Activated B cell treated with CpG ODN at 0.5 μM for 24 hours (primary cell): ENCODE measurements around the gene LRRC28. TPM values are rescaled to one million over a fixed set of nuclear protein-coding genes. Genes with fewer than 3 reads are reported as not detected.

ENCODE experiments used
- ATAC-seq: fragments of 200-7000 bp; cut with Tn5 transposase; one replicate; pipeline ENCODE4 v1.10.0; 2021; ENCODE audit warnings: low read depth, mild to moderate bottlenecking, moderate library complexity
- CTCF ChIA-PET: fragments of 350-600 bp; sonication (Branson Sonifier 250); formaldehyde crosslinking; loops from one replicate; lab custom pipeline; 2021; ENCODE audit warnings: antibody characterized with exemption; lab: Charles Lee
- POLR2A ChIA-PET: fragments of 350-600 bp; sonication (Branson Sonifier 250); formaldehyde crosslinking; loops from one replicate; lab custom pipeline; 2021; ENCODE audit warnings: antibody characterized with exemption; lab: Charles Lee
- DNase-seq: peaks from one replicate; pipeline ENCODE4 v3.0.0; 2022
- H3K27ac Mint-ChIP-seq: one replicate; pipeline ENCODE4 v1.8.0; 2020; ENCODE audit warnings: mixed read lengths
- H3K27me3 Mint-ChIP-seq: one replicate; pipeline ENCODE4 v1.8.0; 2021; ENCODE audit warnings: mixed read lengths
- H3K36me3 Mint-ChIP-seq: one replicate; pipeline ENCODE4 v1.8.0; 2021; ENCODE audit warnings: low read depth, mixed read lengths
- H3K4me1 Mint-ChIP-seq: one replicate; pipeline ENCODE4 v1.8.0; 2021; ENCODE audit warnings: mixed read lengths
- H3K4me3 Mint-ChIP-seq: one replicate; pipeline ENCODE4 v1.8.0; 2020; ENCODE audit warnings: mild to moderate bottlenecking, mixed read lengths
- H3K9me3 Mint-ChIP-seq: one replicate; pipeline ENCODE4 v1.8.0; 2020; ENCODE audit warnings: mixed read lengths
- intact Hi-C: fragments of 100-400 bp; cut with micrococcal nuclease; formaldehyde crosslinking; loops from one replicate; pipeline ENCODE4 v1.15.1; 2024
- total RNA-seq: library from RNA; stranded (reverse); gene quantifications from 2 replicates; pipeline ENCODE4 v1.2.3, GENCODE V29; 2022
- TF ChIP-seq, protein P1 (sequence below): fragments of 200-600 bp; IDR thresholded peaks from one replicate; pipeline ENCODE4 v1.8.0; 2022; ENCODE audit warnings: antibody characterized with exemption, mild to moderate bottlenecking

Gene LRRC28
- total RNA-seq, 1 donor from 2014 or later = 21.2 TPM

DNA sequence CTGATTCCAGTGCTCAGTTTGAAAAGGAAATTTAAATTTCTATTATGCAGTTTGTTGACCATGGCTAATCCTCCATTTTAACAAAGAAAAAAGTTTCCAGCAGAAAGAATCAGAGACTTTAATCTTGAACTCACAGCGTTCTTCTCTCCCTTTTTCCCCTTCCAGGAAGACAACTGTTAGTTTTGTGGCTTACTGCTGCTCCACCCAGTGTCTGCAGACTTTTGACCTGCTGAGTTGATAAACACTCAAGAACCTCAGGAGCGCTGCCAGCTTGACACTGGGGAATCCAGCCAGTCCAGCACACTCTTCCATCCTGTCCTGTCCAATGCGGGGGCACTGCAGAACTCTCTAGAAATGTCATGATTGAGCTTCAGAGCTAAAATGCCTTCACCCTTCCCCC lies 134.6 kb downstream of the LRRC28 start:
- DNase-seq (no peak), ATAC-seq (no peak)
- ChIA-PET POLR2A (no interaction called here), CTCF (interaction anchor here (0.7 to 1.5 kb wide), 4 partner anchors 42 to 370 kb away, joined by 3 to 4 read pairs (median 3); no protein-coding TSS in a partner anchor)
- intact Hi-C loops = loop anchor here (5.0 kb wide), 1 partner anchor 46 kb away; no protein-coding TSS in a partner anchor
- Mint-ChIP-seq H3K27me3 (no peaks in the 10 kb centered on the region), H3K36me3 (peaks cover 14% of the 10 kb centered on the region), H3K4me1 (peaks cover 7% of the 10 kb centered on the region), H3K9me3 (no peaks in the 10 kb centered on the region), H3K27ac (no peak overlapping the region), H3K4me3 (no peak overlapping the region)
- TF ChIP-seq, protein P1, sequence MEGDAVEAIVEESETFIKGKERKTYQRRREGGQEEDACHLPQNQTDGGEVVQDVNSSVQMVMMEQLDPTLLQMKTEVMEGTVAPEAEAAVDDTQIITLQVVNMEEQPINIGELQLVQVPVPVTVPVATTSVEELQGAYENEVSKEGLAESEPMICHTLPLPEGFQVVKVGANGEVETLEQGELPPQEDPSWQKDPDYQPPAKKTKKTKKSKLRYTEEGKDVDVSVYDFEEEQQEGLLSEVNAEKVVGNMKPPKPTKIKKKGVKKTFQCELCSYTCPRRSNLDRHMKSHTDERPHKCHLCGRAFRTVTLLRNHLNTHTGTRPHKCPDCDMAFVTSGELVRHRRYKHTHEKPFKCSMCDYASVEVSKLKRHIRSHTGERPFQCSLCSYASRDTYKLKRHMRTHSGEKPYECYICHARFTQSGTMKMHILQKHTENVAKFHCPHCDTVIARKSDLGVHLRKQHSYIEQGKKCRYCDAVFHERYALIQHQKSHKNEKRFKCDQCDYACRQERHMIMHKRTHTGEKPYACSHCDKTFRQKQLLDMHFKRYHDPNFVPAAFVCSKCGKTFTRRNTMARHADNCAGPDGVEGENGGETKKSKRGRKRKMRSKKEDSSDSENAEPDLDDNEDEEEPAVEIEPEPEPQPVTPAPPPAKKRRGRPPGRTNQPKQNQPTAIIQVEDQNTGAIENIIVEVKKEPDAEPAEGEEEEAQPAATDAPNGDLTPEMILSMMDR = no peak

DNA sequence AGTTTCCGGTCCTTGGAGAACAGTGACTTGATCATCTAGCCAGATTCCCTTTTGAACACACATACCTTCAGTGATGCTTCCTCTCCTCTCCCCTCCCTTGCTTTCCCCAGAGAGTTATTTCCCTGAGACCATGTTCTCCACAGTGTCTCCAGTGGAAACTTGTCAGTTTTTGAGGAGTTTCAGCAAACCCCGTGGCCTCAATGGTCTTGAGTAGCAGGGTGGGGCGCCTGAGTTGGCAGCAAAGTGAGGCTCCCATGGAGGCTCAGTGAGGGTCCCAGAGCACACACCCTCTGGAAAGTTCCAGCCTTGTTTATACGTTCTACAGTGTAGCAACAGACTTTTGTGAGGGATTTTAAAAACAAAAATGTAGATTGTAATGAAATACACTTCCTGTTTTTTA lies 135.1 kb downstream of the LRRC28 start:
- intact Hi-C loops = loop anchor here (5.0 kb wide), 1 partner anchor 46 kb away; no protein-coding TSS in a partner anchor
- H3K27me3 Mint-ChIP-seq = no peaks in the 10 kb centered on the region
- DNase-seq (no peak), ATAC-seq (no peak)
- H3K9me3 Mint-ChIP-seq = peaks cover 2% of the 10 kb centered on the region
- TF ChIP-seq, protein P1 = no peak
- H3K27ac Mint-ChIP-seq = no peak overlapping the region
- H3K4me1 Mint-ChIP-seq = peaks cover 7% of the 10 kb centered on the region
- H3K36me3 Mint-ChIP-seq = peaks cover 11% of the 10 kb centered on the region
- ChIA-PET CTCF (no interaction called here), POLR2A (no interaction called here)
- H3K4me3 Mint-ChIP-seq = no peak overlapping the region

DNA sequence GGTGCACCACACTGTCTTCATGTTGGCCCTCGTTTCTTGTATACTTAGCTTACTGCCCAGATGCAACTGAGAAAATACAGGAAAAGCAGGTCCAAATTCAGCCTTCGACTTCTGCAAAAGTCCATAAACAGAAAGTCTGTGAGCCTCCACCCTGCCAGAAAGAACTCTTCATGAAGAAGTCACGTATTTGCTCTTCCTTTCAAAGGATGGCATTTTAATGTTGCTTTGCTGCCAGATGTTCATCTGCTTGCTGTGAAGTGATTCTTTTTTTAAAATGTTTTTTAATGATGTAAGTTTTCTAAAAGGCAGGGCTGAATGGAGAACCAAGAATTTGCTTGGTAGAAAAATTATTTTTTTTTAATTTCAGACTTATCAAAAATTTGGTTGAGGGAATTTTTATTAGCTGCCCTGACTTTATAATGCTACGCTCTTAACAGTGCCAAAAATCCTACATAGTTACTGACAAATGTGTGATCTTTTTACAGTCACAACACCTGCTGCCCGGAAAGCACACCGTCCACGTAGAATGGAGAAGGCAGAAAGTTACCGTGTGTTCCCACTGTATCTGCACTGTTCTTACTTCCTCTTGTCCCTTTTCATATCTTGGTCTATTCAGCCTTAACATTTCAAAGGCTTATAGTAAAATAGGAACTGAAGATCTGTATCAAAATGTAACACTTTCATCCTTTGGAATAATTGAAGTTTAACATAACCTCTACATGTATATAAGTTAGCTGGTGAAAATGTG lies 136.3 kb downstream of the LRRC28 start:
- H3K4me3 Mint-ChIP-seq = no peak overlapping the region
- CTCF ChIA-PET = interaction anchor here (1.3 kb wide), 1 partner anchor 317 kb away, joined by 3 read pairs; no protein-coding TSS in a partner anchor
- POLR2A ChIA-PET = no interaction called here

DNA sequence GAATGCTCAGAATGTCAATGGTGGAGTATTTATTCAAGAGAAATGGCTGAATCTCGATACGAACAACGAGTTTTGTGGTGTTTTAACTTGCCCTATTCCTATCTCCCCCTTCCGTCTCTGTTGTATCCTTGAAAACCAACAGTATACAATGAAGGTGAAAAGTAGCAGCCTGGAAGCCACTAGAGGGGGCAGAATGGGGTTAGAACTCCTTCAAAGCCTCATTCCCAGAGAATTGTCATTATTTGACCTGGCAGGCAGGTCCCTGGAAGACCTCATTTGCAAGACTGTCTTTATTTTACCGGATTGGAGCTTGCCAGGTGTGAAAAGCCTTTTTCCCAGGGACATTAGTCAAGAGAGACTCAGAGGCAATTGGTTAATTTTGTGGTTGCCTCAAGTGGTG lies 139.4 kb downstream of the LRRC28 start:
- DNase-seq = no peak
- no peak for ATAC-seq
- intact Hi-C loops = no loop called here
- no peak overlapping the region for H3K4me3 Mint-ChIP-seq
- H3K36me3 Mint-ChIP-seq = peaks cover 8% of the 10 kb centered on the region
- TF ChIP-seq, protein P1 = no peak
- ChIA-PET CTCF (no interaction called here), POLR2A (no interaction called here)
- H3K27ac Mint-ChIP-seq = no peak overlapping the region
- no peaks in the 10 kb centered on the region for H3K27me3 Mint-ChIP-seq
- peaks cover 7% of the 10 kb centered on the region for H3K4me1 Mint-ChIP-seq
- peaks cover 12% of the 10 kb centered on the region for H3K9me3 Mint-ChIP-seq

More for the DNA sequence above, 136.3 kb downstream of the LRRC28 start:
- Mint-ChIP-seq H3K9me3 (peaks cover 11% of the 10 kb centered on the region), H3K27ac (no peak overlapping the region), H3K36me3 (peaks cover 14% of the 10 kb centered on the region), H3K27me3 (no peaks in the 10 kb centered on the region), H3K4me1 (peaks cover 7% of the 10 kb centered on the region)
- no peak for DNase-seq
- TF ChIP-seq, protein P1 = no peak
- intact Hi-C loops = loop anchor here (5.0 kb wide), 1 partner anchor 45 kb away; no protein-coding TSS in a partner anchor
- no peak for ATAC-seq

DNA sequence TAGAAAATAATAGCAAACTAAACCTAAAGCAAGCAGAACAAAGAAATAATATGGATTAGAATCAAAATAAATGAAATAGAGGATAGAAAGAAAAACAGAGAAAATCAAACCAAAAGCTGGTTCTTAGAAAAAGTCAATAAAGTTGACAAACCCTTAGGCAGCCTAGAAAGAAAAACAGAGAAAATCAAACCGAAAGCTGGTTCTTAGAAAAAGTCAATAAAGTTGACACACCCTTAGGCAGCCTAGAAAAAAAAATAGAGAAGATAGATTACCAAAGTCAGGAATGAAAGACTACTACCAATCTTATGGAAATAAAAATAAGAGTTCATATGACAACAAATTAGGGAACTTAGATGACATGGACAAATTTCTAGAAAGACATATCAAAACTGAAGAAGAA lies 142.4 kb downstream of the LRRC28 start:
- ChIA-PET POLR2A (no interaction called here), CTCF (no interaction called here)
- ATAC-seq = no peak

More for the DNA sequence above, 142.4 kb downstream of the LRRC28 start:
- H3K4me1 Mint-ChIP-seq = no peaks in the 10 kb centered on the region
- no peak for DNase-seq
- peaks cover 12% of the 10 kb centered on the region for H3K9me3 Mint-ChIP-seq
- no peaks in the 10 kb centered on the region for H3K27me3 Mint-ChIP-seq
- TF ChIP-seq, protein P1 = no peak
- peaks cover 3% of the 10 kb centered on the region for H3K36me3 Mint-ChIP-seq
- no peak overlapping the region for H3K27ac Mint-ChIP-seq
- no peak overlapping the region for H3K4me3 Mint-ChIP-seq
- intact Hi-C loops = no loop called here
